Astrocyte (in vitro differentiated cells and primary cell): Measurements from ENCODE around the gene SMIM45.

ENCODE experiments used
- CTCF ChIP-seq: IDR thresholded peaks from 2 replicates; pipeline ENCODE4 v1.5.1; 2011; ENCODE audit warnings: low read depth, mild to moderate bottlenecking, inconsistent platforms, low read length, moderate library complexity; ENCODE audit not compliant: insufficient read depth
- EZH2 ChIP-seq: IDR thresholded peaks from 2 replicates; pipeline ENCODE4 v1.6.1; 2012; ENCODE audit warnings: mild to moderate bottlenecking, low read length, inconsistent platforms; ENCODE audit not compliant: insufficient read depth

- TF ChIP-seq CTCF (no peak), EZH2 (no peak)
These were observed 43.3 kb upstream of the SMIM45 start for GRCh38 chr22:41908411-41909309.
